GM20000 (cell line): ENCODE data around the gene FIG4.
"Not testable (repeated sequence)": the region's sequence is repeated elsewhere in the genome, so short reads cannot be mapped to it uniquely, and the experiment has no call there.

Experiments
- DNase-seq: peaks from one replicate; pipeline ENCODE4 v3.0.0; 2012; ENCODE audit warnings: low spot score
- TF ChIP-seq, protein P1 (sequence below): IDR thresholded peaks from 2 replicates; pipeline ENCODE4 v1.5.1; 2012; ENCODE audit warnings: mild to moderate bottlenecking, control low read depth; ENCODE audit errors: extremely low read depth, missing control alignments

FIG4 gene

GRCh38 chr6:109853951-109854350 lies 162.9 kb downstream of the FIG4 start:
- DNase-seq = no peak
- TF ChIP-seq, protein P1, sequence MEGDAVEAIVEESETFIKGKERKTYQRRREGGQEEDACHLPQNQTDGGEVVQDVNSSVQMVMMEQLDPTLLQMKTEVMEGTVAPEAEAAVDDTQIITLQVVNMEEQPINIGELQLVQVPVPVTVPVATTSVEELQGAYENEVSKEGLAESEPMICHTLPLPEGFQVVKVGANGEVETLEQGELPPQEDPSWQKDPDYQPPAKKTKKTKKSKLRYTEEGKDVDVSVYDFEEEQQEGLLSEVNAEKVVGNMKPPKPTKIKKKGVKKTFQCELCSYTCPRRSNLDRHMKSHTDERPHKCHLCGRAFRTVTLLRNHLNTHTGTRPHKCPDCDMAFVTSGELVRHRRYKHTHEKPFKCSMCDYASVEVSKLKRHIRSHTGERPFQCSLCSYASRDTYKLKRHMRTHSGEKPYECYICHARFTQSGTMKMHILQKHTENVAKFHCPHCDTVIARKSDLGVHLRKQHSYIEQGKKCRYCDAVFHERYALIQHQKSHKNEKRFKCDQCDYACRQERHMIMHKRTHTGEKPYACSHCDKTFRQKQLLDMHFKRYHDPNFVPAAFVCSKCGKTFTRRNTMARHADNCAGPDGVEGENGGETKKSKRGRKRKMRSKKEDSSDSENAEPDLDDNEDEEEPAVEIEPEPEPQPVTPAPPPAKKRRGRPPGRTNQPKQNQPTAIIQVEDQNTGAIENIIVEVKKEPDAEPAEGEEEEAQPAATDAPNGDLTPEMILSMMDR = no peak

GRCh38 chr6:109854541-109855308 lies 163.6 kb downstream of the FIG4 start:
- DNase-seq = no peak
- TF ChIP-seq, protein P1 = no peak

DNA sequence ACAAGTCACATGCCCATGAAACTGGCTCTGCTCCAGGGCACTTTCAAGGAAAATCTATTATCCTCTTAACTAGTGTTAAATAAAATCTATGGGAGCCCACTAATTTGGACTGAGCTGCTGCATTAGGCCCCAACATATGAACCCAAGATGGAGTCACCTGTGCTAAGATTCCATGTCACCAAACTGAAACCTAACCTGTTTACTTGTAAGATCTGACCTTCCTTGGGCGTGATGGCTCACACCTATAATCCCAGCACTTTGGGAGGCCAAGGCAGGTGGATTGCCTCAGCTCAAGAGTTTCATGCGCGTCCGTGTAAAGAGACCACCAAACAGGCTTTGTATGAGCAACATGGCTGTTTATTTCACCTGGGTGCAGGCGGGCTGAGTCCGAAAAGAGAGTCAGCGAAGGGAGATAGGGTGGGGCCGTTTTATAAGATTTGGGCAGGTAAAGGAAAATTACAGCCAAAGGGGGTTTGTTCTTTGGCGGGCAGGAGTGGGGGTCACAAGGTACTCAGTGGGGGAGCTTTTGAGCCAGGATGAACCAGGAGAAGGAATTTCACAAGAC lies 164.5 kb downstream of the FIG4 start:
- DNase-seq = not testable (repeated sequence)

DNA sequence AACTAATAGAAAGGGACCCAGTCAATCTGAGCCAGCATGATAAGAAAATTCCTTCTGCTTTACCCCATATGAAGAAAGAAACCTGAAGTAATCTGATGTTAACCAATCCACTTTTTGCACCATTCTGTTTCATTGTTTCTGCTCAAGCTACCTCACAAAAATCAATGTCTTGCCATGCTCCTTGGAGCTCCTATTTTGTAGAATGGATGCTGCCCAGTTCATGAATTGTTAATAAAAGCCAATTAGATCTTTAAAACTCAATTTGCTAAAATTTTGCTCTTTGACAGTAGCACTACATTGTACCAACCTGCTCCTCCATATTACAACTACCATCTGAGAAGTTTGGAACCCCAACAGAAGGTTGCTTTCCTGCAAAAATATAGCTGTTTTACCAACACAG lies 170.8 kb downstream of the FIG4 start:
- TF ChIP-seq, protein P1 = no peak
- no peak for DNase-seq

DNA sequence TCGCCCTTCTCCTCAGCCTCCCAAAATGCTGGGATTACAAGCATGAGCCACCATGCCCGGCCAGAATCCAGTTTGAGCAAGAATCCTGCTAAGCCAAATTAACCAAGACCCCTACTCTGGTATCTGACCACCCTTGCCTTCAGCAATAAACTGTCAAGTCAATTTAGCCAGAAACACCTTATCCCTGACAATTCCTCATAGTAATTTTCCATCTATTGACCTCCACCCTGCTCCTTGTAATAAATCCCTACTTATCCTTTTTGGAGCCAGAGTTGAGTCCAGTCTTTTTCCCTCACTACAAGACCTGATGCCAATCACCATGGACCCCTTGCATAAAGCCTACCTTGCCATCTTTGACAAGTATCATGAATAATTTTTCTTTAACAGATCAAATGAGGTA lies 173.0 kb downstream of the FIG4 start:
- DNase-seq = no peak
- TF ChIP-seq, protein P1 = no peak

DNA sequence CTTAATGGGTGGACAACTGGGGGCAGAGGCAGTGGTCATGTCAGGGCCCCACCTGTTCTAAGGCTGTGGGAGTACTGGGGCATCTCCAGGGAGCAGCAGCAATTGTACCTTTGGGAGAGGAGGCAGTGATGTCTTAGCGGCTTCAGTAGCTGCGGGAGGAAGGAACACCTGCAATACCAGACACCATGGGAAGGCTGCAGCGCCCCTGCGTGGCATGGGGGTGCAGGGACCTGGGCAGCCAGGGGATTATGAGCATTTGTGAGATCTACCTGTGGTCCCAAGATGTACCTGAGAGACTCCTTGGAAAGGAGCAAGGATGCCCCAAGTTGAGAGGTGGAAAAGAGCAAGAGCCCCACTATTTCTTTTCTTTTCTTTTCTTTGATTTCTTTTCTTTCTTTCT lies 174.9 kb downstream of the FIG4 start:
- TF ChIP-seq, protein P1 = no peak
- DNase-seq = no peak

GRCh38 chr6:109867009-109867969 lies 176.2 kb downstream of the FIG4 start:
- no peak for DNase-seq
- TF ChIP-seq, protein P1 = no peak
